ENCODE results near the gene COX6B1.

GRCh38 chr19:35608251-35608650 lies 39.9 kb upstream of the COX6B1 start:
- no peak for TF ChIP-seq POLR2AphosphoS5 (IDR thresholded peaks at IDR 0.05)
- TF ChIP-seq, protein P1, sequence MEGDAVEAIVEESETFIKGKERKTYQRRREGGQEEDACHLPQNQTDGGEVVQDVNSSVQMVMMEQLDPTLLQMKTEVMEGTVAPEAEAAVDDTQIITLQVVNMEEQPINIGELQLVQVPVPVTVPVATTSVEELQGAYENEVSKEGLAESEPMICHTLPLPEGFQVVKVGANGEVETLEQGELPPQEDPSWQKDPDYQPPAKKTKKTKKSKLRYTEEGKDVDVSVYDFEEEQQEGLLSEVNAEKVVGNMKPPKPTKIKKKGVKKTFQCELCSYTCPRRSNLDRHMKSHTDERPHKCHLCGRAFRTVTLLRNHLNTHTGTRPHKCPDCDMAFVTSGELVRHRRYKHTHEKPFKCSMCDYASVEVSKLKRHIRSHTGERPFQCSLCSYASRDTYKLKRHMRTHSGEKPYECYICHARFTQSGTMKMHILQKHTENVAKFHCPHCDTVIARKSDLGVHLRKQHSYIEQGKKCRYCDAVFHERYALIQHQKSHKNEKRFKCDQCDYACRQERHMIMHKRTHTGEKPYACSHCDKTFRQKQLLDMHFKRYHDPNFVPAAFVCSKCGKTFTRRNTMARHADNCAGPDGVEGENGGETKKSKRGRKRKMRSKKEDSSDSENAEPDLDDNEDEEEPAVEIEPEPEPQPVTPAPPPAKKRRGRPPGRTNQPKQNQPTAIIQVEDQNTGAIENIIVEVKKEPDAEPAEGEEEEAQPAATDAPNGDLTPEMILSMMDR (IDR thresholded peaks at IDR 0.05 in 8 of 11, conservative IDR thresholded peaks at IDR 0.05 in 3 of 11), result no peak
- TF ChIP-seq POLR2A (IDR thresholded peaks at IDR 0.05), result no peak

Measured in spleen (tissue), 7 donors.